GM18868 (cell line): ENCODE measurements around the gene AIG1.
"Not testable (repeated sequence)": the region's sequence is repeated elsewhere in the genome, so short reads cannot be mapped to it uniquely, and the experiment has no call there.

Experiments used
- ATAC-seq: cut with Tn5 transposase; IDR thresholded peaks from one replicate; pipeline ENCODE4 v1.9.1; 2021; ENCODE audit warnings: mild to moderate bottlenecking, moderate library complexity; ENCODE audit not compliant: unreplicated experiment

AIG1 gene

GRCh38 chr6:143055213-143055612 is 5.5 kb upstream of the AIG1 start:
- ATAC-seq, result no peak

GRCh38 chr6:143055891-143056290 is 4.8 kb upstream of the AIG1 start:
- ATAC-seq, result no peak

GRCh38 chr6:143058987-143059386 is 1.7 kb upstream of the AIG1 start:
- no peak for ATAC-seq

- ATAC-seq, result peak; percentile 27
Observed at GRCh38 chr6:143059663-143060353, 881 bp upstream of the AIG1 start.

GRCh38 chr6:143060354-143060805 is 309 bp upstream of the AIG1 start:
- peak; percentile 67 for ATAC-seq

- no peak for ATAC-seq
Observed at GRCh38 chr6:143061597-143062385, 1.1 kb downstream of the AIG1 start.

GRCh38 chr6:143062551-143062950 is 1.9 kb downstream of the AIG1 start:
- ATAC-seq, result no peak

GRCh38 chr6:143063631-143064030 is 2.9 kb downstream of the AIG1 start:
- no peak for ATAC-seq

GRCh38 chr6:143064271-143064670 is 3.6 kb downstream of the AIG1 start:
- ATAC-seq, result no peak

- no peak for ATAC-seq
Observed at GRCh38 chr6:143064951-143065683, 4.4 kb downstream of the AIG1 start.

- ATAC-seq, result no peak
Observed at GRCh38 chr6:143068001-143068400, 7.3 kb downstream of the AIG1 start.

GRCh38 chr6:143074101-143074500 is 13.4 kb downstream of the AIG1 start:
- ATAC-seq, result no peak

- ATAC-seq, result no peak
Observed at GRCh38 chr6:143074670-143075318, 14.1 kb downstream of the AIG1 start.

GRCh38 chr6:143078468-143079324 is 18.0 kb downstream of the AIG1 start:
- no peak for ATAC-seq

GRCh38 chr6:143079325-143079640 is 18.6 kb downstream of the AIG1 start:
- ATAC-seq, result no peak

- not testable (repeated sequence) for ATAC-seq
Observed at GRCh38 chr6:143082274-143082673, 21.6 kb downstream of the AIG1 start.

GRCh38 chr6:143084019-143084418 is 23.3 kb downstream of the AIG1 start:
- ATAC-seq, result not testable (repeated sequence)

- not testable (repeated sequence) for ATAC-seq
Observed at GRCh38 chr6:143087335-143087734, 26.6 kb downstream of the AIG1 start.

- no peak for ATAC-seq
Observed at GRCh38 chr6:143087856-143088255, 27.2 kb downstream of the AIG1 start.

GRCh38 chr6:143090314-143091044 is 29.8 kb downstream of the AIG1 start:
- ATAC-seq, result no peak
